MM.1S (cell line): ENCODE data around the gene ZNF333.

Source experiments
- CTCF ChIP-seq: fragments of 300-600 bp; sonication (generic); IDR thresholded peaks from 2 replicates; pipeline ENCODE4 v1.5.1; 2016; ENCODE audit warnings: antibody characterized with exemption, low read length, mixed read lengths
- EZH2 ChIP-seq: fragments of 300-600 bp; sonication (generic); optimal IDR thresholded peaks from 2 replicates; pipeline ENCODE3; 2017; ENCODE audit warnings: low read depth, mild to moderate bottlenecking, antibody characterized with exemption, low read length, mixed read lengths
- EZH2phosphoT487 ChIP-seq: fragments of 300-600 bp; sonication (generic); IDR thresholded peaks from 2 replicates; pipeline ENCODE4 v1.6.1; 2018; ENCODE audit warnings: antibody characterized with exemption, low read length

GRCh38 chr19:14772995-14773394, 83.1 kb downstream of the ZNF333 start:
- TF ChIP-seq CTCF (no peak), EZH2 (no peak), EZH2phosphoT487 (no peak)
